ENCODE data around the gene SYNJ2.

DNA sequence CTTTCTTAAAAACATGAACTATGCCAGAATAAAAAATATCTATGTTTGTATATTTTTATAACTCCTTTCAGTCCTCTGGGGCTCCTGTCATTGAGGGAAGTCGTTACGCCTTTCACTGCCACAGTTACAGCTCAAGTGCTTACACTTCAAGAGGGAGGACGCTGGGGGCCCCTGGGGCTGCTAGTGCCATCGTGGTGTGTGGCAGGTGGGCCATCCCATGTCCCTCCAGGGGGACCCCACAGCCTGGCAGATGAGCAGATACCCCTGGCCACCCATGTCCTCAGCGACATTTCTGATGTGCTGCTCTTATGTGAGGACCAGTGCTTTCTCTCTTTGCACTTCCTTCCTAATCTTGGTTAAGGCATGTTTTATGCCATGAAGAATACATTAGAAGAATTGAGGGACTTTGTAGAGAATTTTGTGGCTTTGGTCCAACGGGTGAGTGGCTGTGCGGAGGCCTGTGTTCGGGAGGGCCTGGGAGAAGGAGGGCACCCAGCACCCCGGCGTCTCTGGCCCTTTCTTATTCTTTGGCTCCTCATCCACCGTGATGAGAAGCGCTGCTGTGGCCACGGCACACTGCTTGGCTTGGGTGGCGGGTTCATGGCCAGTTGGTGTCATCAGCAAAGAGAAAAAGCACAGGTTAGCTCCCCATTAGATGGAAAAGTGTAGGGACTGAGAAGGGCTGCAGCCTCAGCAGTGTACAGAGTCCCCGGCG is 38.3 kb upstream of the SYNJ2 start:
- TF ChIP-seq POLR2A (IDR thresholded peaks at IDR 0.05) = no peak
- TF ChIP-seq, protein P1, sequence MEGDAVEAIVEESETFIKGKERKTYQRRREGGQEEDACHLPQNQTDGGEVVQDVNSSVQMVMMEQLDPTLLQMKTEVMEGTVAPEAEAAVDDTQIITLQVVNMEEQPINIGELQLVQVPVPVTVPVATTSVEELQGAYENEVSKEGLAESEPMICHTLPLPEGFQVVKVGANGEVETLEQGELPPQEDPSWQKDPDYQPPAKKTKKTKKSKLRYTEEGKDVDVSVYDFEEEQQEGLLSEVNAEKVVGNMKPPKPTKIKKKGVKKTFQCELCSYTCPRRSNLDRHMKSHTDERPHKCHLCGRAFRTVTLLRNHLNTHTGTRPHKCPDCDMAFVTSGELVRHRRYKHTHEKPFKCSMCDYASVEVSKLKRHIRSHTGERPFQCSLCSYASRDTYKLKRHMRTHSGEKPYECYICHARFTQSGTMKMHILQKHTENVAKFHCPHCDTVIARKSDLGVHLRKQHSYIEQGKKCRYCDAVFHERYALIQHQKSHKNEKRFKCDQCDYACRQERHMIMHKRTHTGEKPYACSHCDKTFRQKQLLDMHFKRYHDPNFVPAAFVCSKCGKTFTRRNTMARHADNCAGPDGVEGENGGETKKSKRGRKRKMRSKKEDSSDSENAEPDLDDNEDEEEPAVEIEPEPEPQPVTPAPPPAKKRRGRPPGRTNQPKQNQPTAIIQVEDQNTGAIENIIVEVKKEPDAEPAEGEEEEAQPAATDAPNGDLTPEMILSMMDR (IDR thresholded peaks at IDR 0.05) = no peak

Measured in heart left ventricle (tissue), 13 donors.